SK-N-SH (cell line): ENCODE data around the gene TXNDC11. TPM values are rescaled to one million over a fixed set of nuclear protein-coding genes. Genes with fewer than 3 reads are reported as not detected.

ENCODE experiments used
- CTCF ChIA-PET: fragments of 300-600, 350-600 bp; formaldehyde crosslinking; extraction: SDS; loops from one replicate; lab custom pipeline; 2021; lab: Yijun Ruan, JAX
- POLR2A ChIA-PET: fragments of 350-600 bp; sonication (Branson Sonifier 250); formaldehyde crosslinking; extraction: SDS; loops from one replicate; lab custom pipeline; 2020; ENCODE audit warnings: antibody characterized with exemption, inconsistent platforms; lab: Yijun Ruan, JAX
- DNase-seq: peaks from one replicate; pipeline ENCODE4 v3.0.0; 2012
- H2AFZ ChIP-seq: fragments of 200-600 bp; sonication (generic); 2 replicates; pipeline ENCODE4 v1.8.1; 2016; ENCODE audit warnings: antibody characterized with exemption, mild to moderate bottlenecking, low read depth
- H3F3A ChIP-seq: fragments of 200-600 bp; sonication (generic); replicated peaks from 2 replicates; pipeline ENCODE3; 2016; ENCODE audit warnings: antibody characterized with exemption, mild to moderate bottlenecking; ENCODE audit not compliant: insufficient read depth
- H3K27ac ChIP-seq, 2 experiments: fragments of 200-500 bp in 1 of 2; fragments of 200-600 bp in 1 of 2; sonication (Bioruptor generic) in 1 of 2; sonication (generic), shearing (Covaris generic) in 1 of 2; 2 replicates each; pipeline versions ENCODE4 v1.5.1 to v1.6.1; 2014 to 2016; ENCODE audit warnings: low read depth in 2 of 2, inconsistent platforms in 1 of 2, low read length in 1 of 2, mild to moderate bottlenecking in 1 of 2, mixed read lengths in 1 of 2
- H3K27me3 ChIP-seq: fragments of 200-600 bp; sonication (generic), shearing (Covaris generic); 2 replicates; pipeline ENCODE4 v1.6.1; 2016; ENCODE audit warnings: mixed run types; ENCODE audit not compliant: insufficient read depth
- H3K36me3 ChIP-seq, 2 experiments: fragments of 200-500 bp in 1 of 2; fragments of 200-600 bp in 1 of 2; sonication (Bioruptor generic) in 1 of 2; sonication (generic) in 1 of 2; replicated peaks in 1 of 2; 2 replicates each; pipeline versions ENCODE3 to v1.5.1; 2014 to 2016; ENCODE audit warnings: low read length in 1 of 2, mild to moderate bottlenecking in 1 of 2; ENCODE audit not compliant: insufficient read depth in 2 of 2, control insufficient read depth in 1 of 2
- H3K4me1 ChIP-seq, 2 experiments: fragments of 200-500 bp in 1 of 2; fragments of 200-600 bp in 1 of 2; sonication (Bioruptor generic) in 1 of 2; sonication (generic), shearing (Covaris generic) in 1 of 2; 2 replicates each; pipeline versions ENCODE4 v1.5.1 to v1.6.1; 2014 to 2016; ENCODE audit warnings: low read depth in 1 of 2, low read length in 1 of 2, mixed run types in 1 of 2; ENCODE audit not compliant: insufficient read depth in 2 of 2, control insufficient read depth in 1 of 2
- H3K4me2 ChIP-seq: fragments of 200-600 bp; sonication (generic), shearing (Covaris generic); 2 replicates; pipeline ENCODE4 v1.6.1; 2017; ENCODE audit warnings: mixed run types
- H3K4me3 ChIP-seq, 2 experiments: fragments of 200-500 bp in 1 of 2; fragments of 200-600 bp in 1 of 2; sonication (Bioruptor generic) in 1 of 2; sonication (generic), shearing (Covaris generic) in 1 of 2; 2 replicates each; pipeline versions ENCODE4 v1.5.1 to v1.8.1; 2014 to 2016; ENCODE audit warnings: low read depth in 2 of 2, inconsistent platforms in 1 of 2, low read length in 1 of 2, mild to moderate bottlenecking in 1 of 2, mixed read lengths in 1 of 2, moderate library complexity in 1 of 2
- H3K79me2 ChIP-seq: fragments of 200-600 bp; sonication (generic); 2 replicates; pipeline ENCODE4 v1.8.1; 2017; ENCODE audit warnings: mild to moderate bottlenecking; ENCODE audit not compliant: insufficient read depth
- H3K9ac ChIP-seq: fragments of 200-600 bp; sonication (generic); 2 replicates; pipeline ENCODE4 v1.6.1; 2017; ENCODE audit warnings: mixed run types
- H3K9me2 ChIP-seq: fragments of 200-600 bp; sonication (generic); 2 replicates; pipeline ENCODE4 v1.6.1; 2017; ENCODE audit warnings: mixed run types
- H3K9me3 ChIP-seq: fragments of 200-600 bp; sonication (generic); 2 replicates; pipeline ENCODE4 v1.6.1; 2017; ENCODE audit warnings: mixed run types, mild to moderate bottlenecking, moderate library complexity
- H4K20me1 ChIP-seq: fragments of 200-600 bp; sonication (generic); 2 replicates; pipeline ENCODE4 v1.6.1; 2017; ENCODE audit warnings: mild to moderate bottlenecking, mixed run types; ENCODE audit not compliant: insufficient read depth
- ELF1 ChIP-seq: IDR thresholded peaks from 2 replicates; pipeline ENCODE4 v1.4.0; 2012
- GATA2 ChIP-seq: sonication (generic); formaldehyde crosslinking; IDR thresholded peaks from 2 replicates; pipeline ENCODE4 v1.5.0; 2020; ENCODE audit warnings: mild to moderate bottlenecking, missing genetic modification reagents
- NFIC ChIP-seq: IDR thresholded peaks from 2 replicates; pipeline ENCODE4 v1.4.0; 2012; ENCODE audit warnings: borderline replicate concordance
- POLR2AphosphoS5 ChIP-seq: IDR thresholded peaks from 2 replicates; pipeline ENCODE4 v1.6.1; 2012; ENCODE audit warnings: low read depth, low read length
- RFX5 ChIP-seq: IDR thresholded peaks from 2 replicates; pipeline ENCODE4 v1.6.1; 2012; ENCODE audit warnings: mild to moderate bottlenecking, improper control_type of control experiment, low read length
- RXRA ChIP-seq: IDR thresholded peaks from 2 replicates; pipeline ENCODE4 v1.4.0; 2012; ENCODE audit warnings: low read depth, mild to moderate bottlenecking, borderline replicate concordance
- TAF1 ChIP-seq: IDR thresholded peaks from 2 replicates; pipeline ENCODE4 v1.6.1; 2012; ENCODE audit warnings: low read depth, mild to moderate bottlenecking, low read length, moderate library complexity, borderline replicate concordance
- TEAD4 ChIP-seq: IDR thresholded peaks from 2 replicates; pipeline ENCODE4 v1.4.0; 2012; ENCODE audit warnings: mild to moderate bottlenecking, borderline replicate concordance; ENCODE audit not compliant: insufficient read depth
- WGBS: methylation state at CpG from one replicate; pipeline ENCODE4 v1.1.6; 2017; ENCODE audit warnings: low lambda C conversion rate; 5-methylcytosine and 5-hydroxymethylcytosine counted together
- polyA plus RNA-seq, 3 experiments: library from polyadenylated mRNA; depleted of rRNA; stranded (reverse); fragments of >200 nt; gene quantifications; 2 replicates each; pipeline ENCODE4 v1.2.3, GENCODE V29; 2012
- TF ChIP-seq, protein P1 (sequence below): IDR thresholded peaks from 2 replicates; pipeline ENCODE4 v1.4.0; 2012; ENCODE audit warnings: low read depth, borderline replicate concordance
- TF ChIP-seq, protein P2 (sequence below): IDR thresholded peaks from 2 replicates; pipeline ENCODE4 v1.6.1; 2012; ENCODE audit warnings: mild to moderate bottlenecking, low read depth, low read length, moderate library complexity

Gene TXNDC11
- polyA plus RNA-seq, 1 of the 3 experiments (the other 2 are of a cell fraction) = 37.0 TPM

DNA sequence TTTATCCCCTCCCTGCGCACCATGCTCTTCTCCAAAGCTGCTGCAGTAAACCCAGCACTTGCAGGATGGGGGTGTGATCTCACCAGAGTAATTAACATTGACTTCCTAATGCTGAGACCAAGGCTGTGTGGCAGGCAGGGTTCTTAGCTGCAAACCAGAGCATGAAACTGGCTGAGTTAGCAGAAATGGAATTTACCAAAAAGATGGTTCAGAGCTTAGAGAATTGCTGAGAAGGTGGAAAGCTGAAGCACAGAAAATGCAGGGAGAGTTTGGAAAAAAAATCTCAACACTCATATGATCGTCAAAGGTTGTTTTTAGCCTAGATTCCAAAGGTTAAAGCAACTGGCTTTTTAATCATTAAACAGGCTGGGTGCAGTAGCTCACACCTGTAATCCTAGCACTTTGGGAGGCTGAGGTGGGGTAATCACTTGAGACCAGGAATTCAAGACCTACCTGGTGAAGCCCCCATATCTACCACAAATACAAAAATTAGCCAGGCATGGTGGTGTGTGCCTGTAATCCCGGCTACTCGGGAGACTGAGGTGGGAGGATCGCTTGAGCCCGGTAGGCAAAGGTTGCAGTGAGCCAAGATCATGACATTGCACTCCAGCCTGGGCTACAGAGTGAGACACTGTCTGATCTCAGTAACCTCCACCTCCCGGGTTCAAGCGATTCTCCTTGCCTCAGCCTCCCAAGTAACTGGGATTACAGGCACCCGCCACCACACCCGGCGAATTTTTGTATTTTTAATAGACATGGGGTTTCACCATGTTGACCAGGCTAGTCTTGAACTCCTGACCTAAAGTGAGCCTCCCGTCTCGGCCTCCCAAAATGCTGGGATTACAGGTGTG lies 6.0 kb upstream of the TXNDC11 start:
- POLR2A ChIA-PET = no interaction called here
- H3K9me3 ChIP-seq = no peaks in the 10 kb centered on the region
- TF ChIP-seq, protein P1, sequence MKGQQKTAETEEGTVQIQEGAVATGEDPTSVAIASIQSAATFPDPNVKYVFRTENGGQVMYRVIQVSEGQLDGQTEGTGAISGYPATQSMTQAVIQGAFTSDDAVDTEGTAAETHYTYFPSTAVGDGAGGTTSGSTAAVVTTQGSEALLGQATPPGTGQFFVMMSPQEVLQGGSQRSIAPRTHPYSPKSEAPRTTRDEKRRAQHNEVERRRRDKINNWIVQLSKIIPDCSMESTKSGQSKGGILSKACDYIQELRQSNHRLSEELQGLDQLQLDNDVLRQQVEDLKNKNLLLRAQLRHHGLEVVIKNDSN = no peak
- no peak for TF ChIP-seq GATA2
- no peak for TF ChIP-seq NFIC
- H3K79me2 ChIP-seq = 0 out of 2 replicates have a peak, but pooled peaks cover under 1% of the 10 kb centered on the region
- no peaks in the 10 kb centered on the region for H3K27me3 ChIP-seq
- peaks cover 0 to under 1% of the 10 kb centered on the region in 2 experiments; a peak in 2 of 4 replicates for H3K4me1 ChIP-seq
- H3K9me2 ChIP-seq = no peaks in the 10 kb centered on the region
- WGBS = 95% methylated on average over 13 of the region's 13 CpGs
- CTCF ChIA-PET = no interaction called here
- H3K36me3 ChIP-seq = peaks cover 30 to 43% of the 10 kb centered on the region in 2 experiments
- H4K20me1 ChIP-seq = no peaks in the 10 kb centered on the region
- no peak overlapping the region for H3K4me2 ChIP-seq
- peaks cover 23% of the 10 kb centered on the region for H3F3A ChIP-seq
- no peak overlapping the region for H3K27ac ChIP-seq
- H3K9ac ChIP-seq = no peak overlapping the region
- no peak overlapping the region for H2AFZ ChIP-seq
- no peak overlapping the region for H3K4me3 ChIP-seq
- no peak for DNase-seq

DNA sequence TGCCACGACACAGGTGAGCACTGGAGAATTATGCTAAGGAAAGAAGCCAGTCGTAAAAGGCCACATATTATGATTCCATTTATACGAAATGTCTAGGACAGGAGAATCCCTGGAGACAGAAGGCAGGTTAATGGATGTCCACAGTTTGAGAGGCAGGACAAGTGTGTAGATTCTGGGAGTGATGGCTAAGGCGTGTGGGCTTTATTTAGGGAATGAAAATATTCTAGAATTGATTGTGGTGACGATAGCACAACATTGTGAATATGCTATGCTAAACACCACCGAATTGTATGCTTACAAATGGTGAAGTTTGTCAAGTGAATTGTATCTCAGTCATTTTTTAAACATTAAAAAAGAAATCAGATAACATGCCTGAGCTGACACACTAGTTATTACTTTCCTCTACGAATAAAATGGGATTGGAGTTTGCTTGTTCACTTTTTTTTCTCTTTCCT lies 5.3 kb upstream of the TXNDC11 start:
- H3K4me3 ChIP-seq = no peak overlapping the region
- POLR2A ChIA-PET = no interaction called here
- H3K9ac ChIP-seq = no peak overlapping the region
- no peaks in the 10 kb centered on the region for H3K9me2 ChIP-seq
- 95% methylated on average over 7 of the region's 7 CpGs for WGBS
- H3K27me3 ChIP-seq = no peaks in the 10 kb centered on the region
- H3K4me2 ChIP-seq = no peak overlapping the region
- no peak for DNase-seq
- H2AFZ ChIP-seq = no peak overlapping the region
- no peaks in the 10 kb centered on the region for H3K9me3 ChIP-seq
- peaks cover 23% of the 10 kb centered on the region for H3F3A ChIP-seq
- H3K36me3 ChIP-seq = peaks cover 28 to 36% of the 10 kb centered on the region in 2 experiments
- no peak overlapping the region for H3K27ac ChIP-seq
- CTCF ChIA-PET = no interaction called here
- peaks cover 0 to 4% of the 10 kb centered on the region in 2 experiments; a peak in 2 of 4 replicates for H3K4me1 ChIP-seq
- H4K20me1 ChIP-seq = no peaks in the 10 kb centered on the region
- TF ChIP-seq, protein P2, sequence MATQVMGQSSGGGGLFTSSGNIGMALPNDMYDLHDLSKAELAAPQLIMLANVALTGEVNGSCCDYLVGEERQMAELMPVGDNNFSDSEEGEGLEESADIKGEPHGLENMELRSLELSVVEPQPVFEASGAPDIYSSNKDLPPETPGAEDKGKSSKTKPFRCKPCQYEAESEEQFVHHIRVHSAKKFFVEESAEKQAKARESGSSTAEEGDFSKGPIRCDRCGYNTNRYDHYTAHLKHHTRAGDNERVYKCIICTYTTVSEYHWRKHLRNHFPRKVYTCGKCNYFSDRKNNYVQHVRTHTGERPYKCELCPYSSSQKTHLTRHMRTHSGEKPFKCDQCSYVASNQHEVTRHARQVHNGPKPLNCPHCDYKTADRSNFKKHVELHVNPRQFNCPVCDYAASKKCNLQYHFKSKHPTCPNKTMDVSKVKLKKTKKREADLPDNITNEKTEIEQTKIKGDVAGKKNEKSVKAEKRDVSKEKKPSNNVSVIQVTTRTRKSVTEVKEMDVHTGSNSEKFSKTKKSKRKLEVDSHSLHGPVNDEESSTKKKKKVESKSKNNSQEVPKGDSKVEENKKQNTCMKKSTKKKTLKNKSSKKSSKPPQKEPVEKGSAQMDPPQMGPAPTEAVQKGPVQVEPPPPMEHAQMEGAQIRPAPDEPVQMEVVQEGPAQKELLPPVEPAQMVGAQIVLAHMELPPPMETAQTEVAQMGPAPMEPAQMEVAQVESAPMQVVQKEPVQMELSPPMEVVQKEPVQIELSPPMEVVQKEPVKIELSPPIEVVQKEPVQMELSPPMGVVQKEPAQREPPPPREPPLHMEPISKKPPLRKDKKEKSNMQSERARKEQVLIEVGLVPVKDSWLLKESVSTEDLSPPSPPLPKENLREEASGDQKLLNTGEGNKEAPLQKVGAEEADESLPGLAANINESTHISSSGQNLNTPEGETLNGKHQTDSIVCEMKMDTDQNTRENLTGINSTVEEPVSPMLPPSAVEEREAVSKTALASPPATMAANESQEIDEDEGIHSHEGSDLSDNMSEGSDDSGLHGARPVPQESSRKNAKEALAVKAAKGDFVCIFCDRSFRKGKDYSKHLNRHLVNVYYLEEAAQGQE = no peak
- TF ChIP-seq GATA2 (no peak), RFX5 (no peak), POLR2AphosphoS5 (no peak), NFIC (no peak), TEAD4 (no peak), RXRA (no peak), TAF1 (no peak), ELF1 (no peak)
- TF ChIP-seq, protein P1 = no peak
- 0 out of 2 replicates have a peak, but pooled peaks cover 5% of the 10 kb centered on the region for H3K79me2 ChIP-seq
